ENCODE results near the gene BTRC. TPM values are rescaled to one million over a fixed set of nuclear protein-coding genes. Genes with fewer than 3 reads are reported as not detected.

The BTRC gene
- total RNA-seq, 1 experiment from 2014 or later: 19.4 TPM

DNA sequence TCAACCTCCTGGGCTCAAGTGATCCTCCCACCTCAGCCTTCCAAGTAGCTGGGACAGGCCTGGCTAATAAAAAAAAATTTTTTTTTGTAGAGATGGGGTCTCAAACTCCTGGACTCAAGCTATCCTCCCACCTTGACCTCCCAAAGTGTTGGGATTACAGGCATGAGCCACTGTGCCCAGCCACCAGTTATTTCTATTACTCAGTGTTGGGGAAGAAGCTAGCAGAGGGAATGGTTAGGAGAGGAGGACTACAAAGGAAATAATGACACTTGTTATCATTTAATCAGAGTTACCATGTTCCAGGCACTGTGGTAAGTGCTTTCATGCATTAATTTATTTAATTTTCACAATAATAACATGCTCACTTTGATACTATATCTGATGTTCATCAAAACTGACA is 17.6 kb upstream of the BTRC start:
- Mint-ChIP-seq H3K4me3 (ENCODE audit: unreplicated experiment) (no peak overlapping the region), H3K36me3 (ENCODE audit: insufficient read depth, unreplicated experiment) (no peaks in the 10 kb centered on the region), H3K27ac (ENCODE audit: low read depth, unreplicated experiment) (no peak overlapping the region), H3K9me3 (ENCODE audit: unreplicated experiment) (no peaks in the 10 kb centered on the region), H3K4me1 (ENCODE audit: insufficient read depth, unreplicated experiment) (no peaks in the 10 kb centered on the region), H3K27me3 (ENCODE audit: insufficient read depth, unreplicated experiment) (peaks cover 16% of the 10 kb centered on the region)
- POLR2A ChIA-PET: no interaction called here
- CTCF ChIA-PET: no interaction called here
- TF ChIP-seq, protein P1, sequence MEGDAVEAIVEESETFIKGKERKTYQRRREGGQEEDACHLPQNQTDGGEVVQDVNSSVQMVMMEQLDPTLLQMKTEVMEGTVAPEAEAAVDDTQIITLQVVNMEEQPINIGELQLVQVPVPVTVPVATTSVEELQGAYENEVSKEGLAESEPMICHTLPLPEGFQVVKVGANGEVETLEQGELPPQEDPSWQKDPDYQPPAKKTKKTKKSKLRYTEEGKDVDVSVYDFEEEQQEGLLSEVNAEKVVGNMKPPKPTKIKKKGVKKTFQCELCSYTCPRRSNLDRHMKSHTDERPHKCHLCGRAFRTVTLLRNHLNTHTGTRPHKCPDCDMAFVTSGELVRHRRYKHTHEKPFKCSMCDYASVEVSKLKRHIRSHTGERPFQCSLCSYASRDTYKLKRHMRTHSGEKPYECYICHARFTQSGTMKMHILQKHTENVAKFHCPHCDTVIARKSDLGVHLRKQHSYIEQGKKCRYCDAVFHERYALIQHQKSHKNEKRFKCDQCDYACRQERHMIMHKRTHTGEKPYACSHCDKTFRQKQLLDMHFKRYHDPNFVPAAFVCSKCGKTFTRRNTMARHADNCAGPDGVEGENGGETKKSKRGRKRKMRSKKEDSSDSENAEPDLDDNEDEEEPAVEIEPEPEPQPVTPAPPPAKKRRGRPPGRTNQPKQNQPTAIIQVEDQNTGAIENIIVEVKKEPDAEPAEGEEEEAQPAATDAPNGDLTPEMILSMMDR (IDR thresholded peaks at IDR 0.05; ENCODE audit: unreplicated experiment): no peak
- no TSS peak for BruUV-seq (replicated peaks)
- DNase-seq (ENCODE audit: unreplicated experiment): no peak
- intact Hi-C loops (cut with micrococcal nuclease): no loop called here

DNA sequence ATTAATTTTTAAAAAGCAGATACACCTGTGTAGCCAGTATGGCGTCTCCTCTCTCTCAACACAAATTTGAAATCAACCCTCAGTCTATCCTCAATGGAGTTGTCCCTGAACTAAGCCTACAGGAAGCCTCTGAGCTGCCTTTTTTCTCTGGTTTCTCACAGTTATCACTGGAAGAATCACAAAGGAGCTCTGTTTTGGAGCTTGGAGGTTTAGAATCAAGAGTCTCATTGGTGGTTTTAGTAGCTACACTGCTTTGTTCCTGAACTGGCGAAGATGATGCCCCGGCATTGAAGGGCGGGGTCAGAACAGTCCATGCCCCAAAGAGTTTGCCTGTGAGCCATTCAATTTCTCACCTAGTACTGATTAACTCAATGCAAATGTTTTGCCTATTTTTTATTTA is 16.1 kb upstream of the BTRC start:
- Mint-ChIP-seq H3K27ac (ENCODE audit: low read depth, unreplicated experiment) (no peak overlapping the region), H3K4me3 (ENCODE audit: unreplicated experiment) (no peak overlapping the region), H3K36me3 (ENCODE audit: insufficient read depth, unreplicated experiment) (no peaks in the 10 kb centered on the region), H3K9me3 (ENCODE audit: unreplicated experiment) (no peaks in the 10 kb centered on the region), H3K27me3 (ENCODE audit: insufficient read depth, unreplicated experiment) (peaks cover 1% of the 10 kb centered on the region), H3K4me1 (ENCODE audit: insufficient read depth, unreplicated experiment) (no peaks in the 10 kb centered on the region)
- intact Hi-C loops (cut with micrococcal nuclease): no loop called here
- POLR2A ChIA-PET: no interaction called here
- no TSS peak for BruUV-seq (replicated peaks)
- TF ChIP-seq, protein P1 (IDR thresholded peaks at IDR 0.05; ENCODE audit: unreplicated experiment): no peak
- CTCF ChIA-PET: interaction anchor here (1.0 kb wide), 1 partner anchor 15 kb away, joined by 3 read pairs; no protein-coding TSS in a partner anchor
- DNase-seq (ENCODE audit: unreplicated experiment): no peak

DNA sequence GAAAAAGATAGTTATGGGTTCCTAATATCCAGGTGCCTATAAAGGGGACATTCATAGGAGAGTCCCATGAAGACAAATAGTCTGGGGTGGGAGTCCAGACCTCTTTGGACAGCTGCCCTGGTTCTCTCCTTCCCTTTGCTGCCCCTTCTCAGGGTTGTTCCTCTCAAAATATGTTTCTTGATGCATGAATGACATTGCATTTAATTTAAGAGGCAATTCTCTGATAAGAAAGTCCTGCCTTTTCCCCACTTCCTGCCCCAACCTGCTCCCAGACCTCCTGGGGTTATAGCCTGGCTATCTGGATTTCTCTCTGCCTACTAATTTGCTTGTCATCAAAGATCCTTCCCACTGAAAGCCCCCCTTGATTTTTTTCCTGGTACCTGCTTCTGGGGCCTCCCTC is 12.5 kb upstream of the BTRC start:
- H3K4me3 Mint-ChIP-seq (ENCODE audit: unreplicated experiment): no peak overlapping the region
- no peak overlapping the region for H3K27ac Mint-ChIP-seq (ENCODE audit: low read depth, unreplicated experiment)
- no peaks in the 10 kb centered on the region for H3K36me3 Mint-ChIP-seq (ENCODE audit: insufficient read depth, unreplicated experiment)
- intact Hi-C loops (cut with micrococcal nuclease): no loop called here
- no peaks in the 10 kb centered on the region for H3K4me1 Mint-ChIP-seq (ENCODE audit: insufficient read depth, unreplicated experiment)
- no peak for DNase-seq (ENCODE audit: unreplicated experiment)
- no peaks in the 10 kb centered on the region for H3K27me3 Mint-ChIP-seq (ENCODE audit: insufficient read depth, unreplicated experiment)
- POLR2A ChIA-PET: no interaction called here
- BruUV-seq (replicated peaks): no TSS peak
- TF ChIP-seq, protein P1 (IDR thresholded peaks at IDR 0.05; ENCODE audit: unreplicated experiment): no peak
- CTCF ChIA-PET: no interaction called here
- H3K9me3 Mint-ChIP-seq (ENCODE audit: unreplicated experiment): no peaks in the 10 kb centered on the region

DNA sequence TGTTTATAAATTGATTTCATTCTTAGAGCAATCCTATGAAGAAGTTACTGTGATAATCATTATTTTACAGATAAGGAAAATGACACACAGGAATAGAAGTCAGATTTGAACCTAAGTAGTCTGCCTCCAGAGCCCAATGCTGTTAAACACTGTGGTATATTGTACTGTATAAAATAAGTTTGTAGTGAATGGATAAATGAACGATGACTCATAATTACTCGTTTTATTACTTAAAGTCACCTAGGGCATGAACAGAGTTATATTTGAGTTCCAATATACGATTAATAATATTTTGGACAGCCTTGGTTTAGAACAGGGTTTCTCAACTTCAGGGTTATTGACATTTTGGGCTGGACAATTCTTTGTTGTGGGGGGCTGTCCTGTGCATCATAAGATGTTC is 7.8 kb upstream of the BTRC start:
- Mint-ChIP-seq H3K9me3 (ENCODE audit: unreplicated experiment) (no peaks in the 10 kb centered on the region), H3K27ac (ENCODE audit: low read depth, unreplicated experiment) (no peak overlapping the region)
- POLR2A ChIA-PET: no interaction called here

More for the DNA sequence above, 7.8 kb upstream of the BTRC start:
- Mint-ChIP-seq H3K27me3 (ENCODE audit: insufficient read depth, unreplicated experiment) (peaks cover 19% of the 10 kb centered on the region), H3K4me3 (ENCODE audit: unreplicated experiment) (no peak overlapping the region), H3K36me3 (ENCODE audit: insufficient read depth, unreplicated experiment) (no peaks in the 10 kb centered on the region), H3K4me1 (ENCODE audit: insufficient read depth, unreplicated experiment) (no peaks in the 10 kb centered on the region)
- no peak for DNase-seq (ENCODE audit: unreplicated experiment)
- BruUV-seq (replicated peaks): no TSS peak
- intact Hi-C loops (cut with micrococcal nuclease): no loop called here
- CTCF ChIA-PET: no interaction called here
- TF ChIP-seq, protein P1 (IDR thresholded peaks at IDR 0.05; ENCODE audit: unreplicated experiment): no peak
